Fibroblast of skin of right quadriceps (primary cell): ENCODE results near the gene RNF157.
A peak's percentile ranks its signal among the peaks of the same experiment; 100 is the strongest.
"Not testable (repeated sequence)": the region's sequence is repeated elsewhere in the genome, so short reads cannot be mapped to it uniquely, and the experiment has no call there.

ENCODE experiments used
- DNase-seq: peaks from one replicate; pipeline ENCODE4 v3.0.0-alpha.2; 2013

The RNF157 gene

GRCh38 chr17:76186774-76187173 lies 53.5 kb downstream of the RNF157 start:
- not testable (repeated sequence) for DNase-seq

DNA sequence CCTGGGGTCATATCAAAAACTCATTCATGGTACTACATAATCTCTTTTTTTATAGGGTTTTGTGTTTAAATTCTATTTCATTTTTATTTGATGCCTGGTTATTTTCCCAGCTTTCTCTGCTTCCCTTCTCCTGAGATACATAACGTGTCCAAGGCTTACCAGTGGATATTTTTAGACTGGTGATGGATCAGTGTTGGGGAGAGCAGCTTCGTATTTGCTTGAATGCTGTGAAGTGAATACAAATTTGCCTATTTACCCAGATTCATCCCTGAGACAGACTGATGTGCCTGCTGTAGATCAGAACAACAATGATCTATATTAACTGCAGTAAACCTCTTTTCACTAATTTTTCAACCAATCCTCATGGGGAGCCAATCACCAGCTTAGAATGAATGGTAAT lies 56.0 kb downstream of the RNF157 start:
- DNase-seq: no peak

- peak; percentile 86 for DNase-seq
Observed at GRCh38 chr17:76182016-76182764, 58.1 kb downstream of the RNF157 start.

GRCh38 chr17:76179496-76180467 lies 60.5 kb downstream of the RNF157 start:
- DNase-seq: peak; percentile 36

DNA sequence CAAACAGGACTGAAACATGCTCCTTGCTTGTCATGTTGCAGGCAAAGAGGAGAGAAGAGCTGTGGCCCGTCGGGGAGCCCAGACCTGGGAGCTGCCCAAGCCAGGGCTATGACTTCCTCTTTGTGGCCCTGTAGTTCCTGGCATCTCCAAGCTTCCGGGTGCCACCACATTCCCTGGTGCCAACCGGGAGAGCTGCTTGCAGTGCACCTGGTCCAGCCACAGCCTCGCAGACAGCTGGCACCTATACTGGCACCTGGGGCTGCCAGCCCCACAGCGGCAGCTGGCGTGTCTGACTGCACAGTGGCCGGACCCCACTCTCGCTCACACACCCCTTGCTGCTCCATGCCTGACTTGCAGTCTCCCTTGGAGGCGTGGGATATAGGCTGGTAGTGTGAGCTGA lies 62.2 kb downstream of the RNF157 start:
- DNase-seq: no peak

DNA sequence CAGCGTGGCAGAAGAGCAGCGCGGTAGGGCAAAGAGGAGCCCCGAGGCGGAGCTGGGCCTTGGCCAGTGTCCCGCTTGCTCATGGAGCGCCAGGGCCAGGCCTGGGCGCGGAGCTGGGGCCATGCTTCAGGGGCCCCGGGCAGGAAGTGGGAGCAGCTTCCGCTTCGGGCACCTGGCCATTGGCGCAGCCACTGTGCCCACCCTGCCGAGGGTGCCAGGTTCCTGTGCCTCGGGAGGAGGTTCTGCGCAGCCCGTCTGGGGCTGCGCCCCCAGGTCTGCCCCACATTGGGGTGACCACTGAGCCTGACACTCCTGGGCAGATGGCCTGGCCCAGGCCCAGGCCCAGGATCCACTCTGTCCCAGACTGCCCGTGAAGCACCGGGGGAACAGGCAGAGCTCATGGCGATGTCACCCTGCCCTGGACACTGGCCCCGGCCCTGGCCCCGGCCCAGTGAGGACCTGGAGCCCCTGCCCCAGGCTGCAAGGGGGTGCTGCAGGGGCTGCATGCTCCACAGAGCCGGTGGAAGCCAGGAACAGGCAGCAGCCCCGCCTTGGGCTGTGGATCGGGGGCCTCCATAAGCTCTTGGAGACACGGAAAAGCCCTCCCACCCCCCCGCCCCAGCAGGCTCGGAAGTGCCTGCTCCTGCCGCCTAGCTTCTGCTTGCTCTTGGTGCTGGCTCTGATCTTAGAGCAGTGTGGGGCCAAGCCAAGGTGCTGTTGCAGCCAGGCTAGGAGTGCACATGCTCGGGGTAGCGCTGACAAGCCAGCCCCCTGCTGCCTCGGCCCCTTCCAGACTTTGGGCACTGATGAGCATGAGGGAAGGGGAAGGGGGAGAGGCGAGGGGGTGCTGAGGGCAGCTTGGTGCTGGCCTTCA lies 63.4 kb downstream of the RNF157 start:
- no peak for DNase-seq

GRCh38 chr17:76174037-76174436 lies 66.3 kb downstream of the RNF157 start:
- no peak for DNase-seq

DNA sequence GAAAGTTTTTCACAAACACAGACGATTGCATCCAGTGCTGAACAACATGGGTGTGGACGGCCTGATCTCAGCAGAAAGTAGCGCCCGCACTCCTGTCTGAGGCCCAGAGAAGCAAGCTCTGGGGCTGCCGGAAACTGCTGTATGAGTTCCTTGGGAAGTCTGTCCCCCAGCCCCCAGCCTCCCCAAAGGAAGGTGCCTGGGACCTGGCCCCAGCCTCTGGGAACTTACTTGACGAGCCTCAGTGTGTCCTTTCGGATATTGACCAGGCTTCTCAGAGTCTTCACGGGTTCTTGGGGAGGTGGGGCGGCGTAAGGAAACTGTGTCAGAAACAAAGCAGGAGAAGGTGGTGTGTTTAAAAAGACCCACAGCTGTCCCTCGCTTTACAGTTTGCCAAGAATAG lies 66.8 kb downstream of the RNF157 start:
- no peak for DNase-seq

DNA sequence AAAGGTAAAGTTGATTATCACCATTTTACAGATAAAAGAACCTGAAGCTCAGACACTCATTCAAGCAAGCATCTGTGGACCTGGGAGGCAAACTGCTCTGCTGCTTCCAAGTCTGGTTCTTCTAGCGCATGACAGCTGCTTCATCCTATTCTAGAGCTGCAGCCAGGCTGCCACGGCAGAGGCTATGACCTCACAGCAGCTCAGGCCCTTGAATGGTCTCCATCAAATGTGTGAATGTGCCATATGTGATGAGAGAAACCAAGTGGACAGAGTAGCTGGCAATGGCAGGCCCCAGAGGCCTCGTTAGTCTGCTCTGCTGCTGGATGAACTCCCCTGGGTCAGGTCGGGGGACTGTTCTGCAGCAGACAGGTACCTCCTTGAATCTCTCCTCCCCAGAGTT lies 68.6 kb downstream of the RNF157 start:
- DNase-seq: no peak

DNA sequence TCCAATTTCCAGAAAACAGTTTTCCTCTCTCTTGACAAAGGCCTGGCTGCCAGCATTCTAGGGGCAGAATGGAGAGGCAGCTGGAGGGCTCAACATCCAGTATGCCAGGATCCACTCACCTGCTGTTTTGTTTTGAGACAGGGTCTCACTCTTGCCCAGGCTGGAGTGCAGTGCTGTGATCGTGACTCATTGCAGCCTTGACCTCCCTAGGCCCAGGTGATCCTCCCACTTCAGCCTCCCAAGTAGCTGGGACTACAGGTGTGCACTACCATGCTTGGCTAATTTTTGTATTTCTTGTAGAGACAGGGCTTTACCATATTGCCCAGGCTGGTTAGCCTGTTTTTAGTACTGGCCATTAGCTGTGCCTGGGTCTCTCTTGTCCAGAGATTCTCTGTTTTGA lies 70.2 kb downstream of the RNF157 start:
- no peak for DNase-seq

DNA sequence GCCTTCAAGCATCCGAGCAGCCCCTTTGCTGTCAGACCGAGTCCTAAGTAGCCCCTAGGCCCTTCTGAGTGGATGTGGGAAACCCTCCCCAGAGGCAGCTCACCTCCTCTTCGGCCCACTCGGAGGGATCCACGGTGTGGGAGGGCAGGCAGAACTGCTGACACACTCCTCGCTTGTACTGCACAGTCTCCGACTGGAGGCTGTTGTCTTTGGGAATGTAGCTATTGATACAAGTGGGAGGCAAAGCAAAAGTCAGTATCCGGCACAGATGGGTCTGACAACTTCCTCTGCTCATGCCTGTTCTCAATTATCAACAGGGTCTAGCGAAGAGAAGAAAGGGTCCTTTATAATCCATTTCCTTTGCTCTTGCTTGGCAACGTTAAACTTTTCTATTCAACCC lies 73.4 kb downstream of the RNF157 start:
- no peak for DNase-seq

DNA sequence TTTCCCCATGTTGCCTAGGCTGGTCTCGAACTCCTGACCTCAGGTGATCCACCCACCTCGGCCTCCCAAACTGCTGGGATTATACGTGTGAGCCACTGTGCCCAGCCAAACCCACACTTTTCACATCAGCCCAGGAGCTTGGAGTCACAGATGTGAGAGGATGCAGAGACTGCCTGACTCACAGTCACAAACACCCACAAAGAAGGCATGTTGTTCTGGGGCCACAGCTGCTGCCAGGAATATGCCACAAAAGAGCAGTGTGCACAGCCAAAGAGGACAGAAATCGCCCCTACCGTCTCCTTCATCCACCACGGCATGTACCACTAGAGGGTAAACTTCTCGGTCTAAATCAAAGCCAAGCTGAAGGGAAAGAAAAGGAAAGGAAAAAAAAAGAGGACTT lies 74.1 kb downstream of the RNF157 start:
- no peak for DNase-seq

DNA sequence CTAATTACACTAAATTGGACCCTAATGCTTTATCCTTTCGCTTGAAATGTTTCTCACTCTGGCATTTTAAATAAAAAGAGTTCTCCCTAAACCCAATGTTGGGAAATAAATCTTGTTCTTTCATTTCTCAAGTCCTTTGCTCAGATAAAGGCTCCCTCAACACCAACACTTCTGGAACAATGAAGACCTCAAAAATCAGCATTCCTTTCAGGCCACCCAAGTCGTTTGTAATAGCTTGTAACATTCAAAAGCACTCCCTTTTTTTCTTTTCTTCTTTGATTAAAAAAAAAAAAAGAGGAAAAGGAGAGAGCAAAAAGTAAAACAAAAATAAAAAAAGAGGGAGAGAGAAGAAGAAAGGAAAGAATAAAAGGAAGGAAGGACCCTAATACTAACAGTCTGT lies 76.0 kb downstream of the RNF157 start:
- no peak for DNase-seq

- no peak for DNase-seq
Observed at GRCh38 chr17:76163919-76164318, 76.4 kb downstream of the RNF157 start.

DNA sequence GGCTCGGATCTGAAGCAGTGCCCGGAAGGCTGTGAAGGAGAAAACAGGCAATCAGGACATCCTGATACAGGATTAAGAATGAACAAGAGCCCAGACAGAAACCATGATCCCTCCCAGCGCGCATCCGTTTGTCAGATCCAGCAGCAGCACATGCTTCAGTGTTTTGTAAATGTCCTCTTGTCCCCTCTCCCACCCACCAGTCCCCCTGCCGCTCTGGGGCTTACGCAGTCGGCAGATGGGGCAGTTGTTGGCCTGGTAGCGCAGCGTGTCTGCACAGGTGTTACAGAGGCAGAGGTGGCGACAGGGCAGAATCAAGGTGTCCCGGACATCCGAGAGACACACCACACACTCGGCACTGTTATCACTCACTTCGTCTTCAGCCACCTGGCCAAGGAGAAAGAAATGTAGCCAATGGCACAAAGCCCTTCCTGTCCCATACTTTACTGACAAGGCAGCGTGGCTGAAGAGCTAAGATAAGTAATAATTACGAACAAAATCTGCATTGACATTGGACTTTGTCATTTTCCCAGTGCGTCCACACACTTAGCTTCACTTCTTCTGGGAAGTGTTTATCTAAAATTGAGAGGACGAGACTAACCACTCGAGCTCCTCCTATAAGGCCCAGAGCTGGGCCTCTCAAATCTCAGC lies 78.5 kb downstream of the RNF157 start:
- no peak for DNase-seq

GRCh38 chr17:76160896-76161528 lies 79.3 kb downstream of the RNF157 start:
- DNase-seq: no peak

GRCh38 chr17:76159157-76159556 lies 81.1 kb downstream of the RNF157 start:
- DNase-seq: no peak

GRCh38 chr17:76157759-76158158 lies 82.5 kb downstream of the RNF157 start:
- no peak for DNase-seq

- no peak for DNase-seq
Observed at GRCh38 chr17:76156662-76156991, 83.7 kb downstream of the RNF157 start.

DNA sequence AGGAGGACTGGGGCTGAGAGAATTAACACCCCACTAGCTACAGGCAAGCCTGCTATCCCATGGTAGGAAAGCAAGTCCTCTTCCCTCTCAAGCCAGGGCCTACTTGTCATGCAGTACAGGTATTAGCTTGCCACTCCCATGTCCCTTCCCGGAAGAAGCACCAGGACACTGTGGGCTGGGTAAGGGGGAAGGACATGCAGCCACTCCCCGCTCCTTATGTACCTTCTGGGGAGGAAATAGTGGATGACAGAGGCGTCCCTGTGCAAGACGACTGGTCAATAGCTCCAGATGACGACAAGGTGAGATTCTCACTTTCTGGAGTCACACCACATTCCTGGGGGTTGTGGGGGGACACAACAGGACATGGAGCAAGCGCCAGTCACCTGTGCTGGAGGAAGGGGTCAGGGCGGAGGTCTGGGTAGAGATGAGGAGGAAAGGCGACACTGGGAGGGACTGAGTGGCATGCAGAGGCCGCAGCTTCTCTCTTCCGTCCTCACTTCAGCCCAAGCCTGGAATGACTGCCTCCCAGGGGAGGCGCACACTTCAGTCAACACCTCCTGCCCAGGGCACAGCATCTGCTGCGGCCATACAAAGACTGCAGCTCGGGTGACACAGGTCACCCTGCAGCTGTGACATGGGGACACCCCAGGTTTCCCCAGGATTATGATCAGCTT lies 84.2 kb downstream of the RNF157 start:
- DNase-seq: no peak
